Gastroesophageal sphincter (tissue), 3 donors: ENCODE data around the gene MGAT4A.

Experiments used
- CTCF ChIP-seq, 4 experiments: fragments of 200-600 bp in 2 of 4; fragments of 450-650 bp in 2 of 4; sonication (generic) in 1 of 4; IDR thresholded peaks; one replicate each; pipeline ENCODE4 v1.5.1; 2017 to 2019; ENCODE audit warnings: antibody characterized with exemption in 4 of 4, mild to moderate bottlenecking in 2 of 4, moderate library complexity in 2 of 4
- POLR2A ChIP-seq, 2 donors: fragments of 450-650 bp; IDR thresholded peaks; one replicate each; pipeline ENCODE4 v1.6.1; 2017; ENCODE audit warnings: antibody characterized with exemption in 2 of 2, mild to moderate bottlenecking in 2 of 2, moderate library complexity in 1 of 2

GRCh38 chr2:98751748-98752147 is 20.8 kb upstream of the MGAT4A start:
- TF ChIP-seq CTCF (IDR thresholded peaks at IDR 0.05) (no peak), POLR2A (IDR thresholded peaks at IDR 0.05) (no peak)
